Measurements from ENCODE around the gene LSM12. TPM values are rescaled to one million over a fixed set of nuclear protein-coding genes. Genes with fewer than 3 reads are reported as not detected.

The LSM12 gene
- 48.2 and 48.4 TPM in 2 replicates for total RNA-seq

GRCh38 chr17:44066204-44066930 is at the start of gene LSM12:
LSM12 (minus strand) TSS chr17:44066671; CDS start chr17:44066587, 84 bp downstream.

GRCh38 chr17:44070455-44071197 is 4.2 kb upstream of the LSM12 start, which contains the start of gene G6PC3:
G6PC3 (plus strand) TSS chr17:44070735; CDS start chr17:44070966, 231 bp downstream.

GRCh38 chr17:44014437-44015172 is 51.9 kb downstream of the LSM12 start, which contains the start of gene TMEM101:
TMEM101 (minus strand) TSS chr17:44014963; CDS start chr17:44014952, 11 bp downstream.

GRCh38 chr17:44004077-44004760 is 62.3 kb downstream of the LSM12 start, which contains the start of gene NAGS:
NAGS (plus strand) TSS chr17:44004622; CDS start chr17:44004664, 42 bp downstream.

Other genes starting within 250 kb of the LSM12 start
- 2.7 and 2.9 TPM in 2 replicates for gene MPP3, start 233.5 kb downstream of the LSM12 start, total RNA-seq
- not detected in 2 replicates for gene CD300LG, start 219.5 kb downstream of the LSM12 start, total RNA-seq
- 0.59 and 0.60 TPM in 2 replicates for gene MPP2, start 159.1 kb downstream of the LSM12 start, total RNA-seq
- gene PPY, start 124.2 kb downstream of the LSM12 start, total RNA-seq, result not detected in 2 replicates
- not detected in 2 replicates for gene PYY, start 112.7 kb downstream of the LSM12 start, total RNA-seq
- gene NAGS, start 62.0 kb downstream of the LSM12 start, total RNA-seq, result 11.0 and 13.9 TPM in 2 replicates
- gene TMEM101, start 51.7 kb downstream of the LSM12 start, total RNA-seq, result 37.7 and 48.3 TPM in 2 replicates
- gene G6PC3, start 4.1 kb upstream of the LSM12 start, total RNA-seq, result 38.5 and 48.9 TPM in 2 replicates
- 39.0 and 42.1 TPM in 2 replicates for gene HDAC5, start 57.0 kb upstream of the LSM12 start, total RNA-seq
- 5.0 and 7.2 TPM in 2 replicates for gene HROB, start 75.3 kb upstream of the LSM12 start, total RNA-seq
- 0.15 TPM in 1 of 2 replicates, not detected in the other for gene ASB16, start 104.0 kb upstream of the LSM12 start, total RNA-seq
- gene TMUB2, start 120.3 kb upstream of the LSM12 start, total RNA-seq, result 26.7 and 27.2 TPM in 2 replicates
- 28.8 and 55.3 TPM in 2 replicates for gene ATXN7L3, start 133.2 kb upstream of the LSM12 start, total RNA-seq
- 50.5 and 55.8 TPM in 2 replicates for gene UBTF, start 153.0 kb upstream of the LSM12 start, total RNA-seq
- gene SLC4A1, start 201.5 kb upstream of the LSM12 start, total RNA-seq, result not detected in 2 replicates
- not detected in 2 replicates for gene RUNDC3A, start 241.9 kb upstream of the LSM12 start, total RNA-seq